Activated naive CD4-positive, alpha-beta T cell treated with anti-CD3 and anti-CD28 coated beads for 36 hours (primary cell): ENCODE measurements around the gene CHPF. TPM values are rescaled to one million over a fixed set of nuclear protein-coding genes. Genes with fewer than 3 reads are reported as not detected.

Experiments used
- CTCF ChIA-PET: fragments of 350-600 bp; sonication (Branson Sonifier 250); formaldehyde crosslinking; loops from one replicate; lab custom pipeline; 2021; ENCODE audit warnings: antibody characterized with exemption; lab: Charles Lee
- DNase-seq: peaks from one replicate; pipeline ENCODE4 v3.0.0-alpha.2; 2020
- H3K27ac Mint-ChIP-seq: one replicate; pipeline ENCODE4 v1.8.0; 2021; ENCODE audit warnings: mild to moderate bottlenecking, mixed read lengths
- H3K27me3 Mint-ChIP-seq: one replicate; pipeline ENCODE4 v1.8.0; 2021; ENCODE audit warnings: low read depth, mixed read lengths
- H3K36me3 Mint-ChIP-seq: one replicate; pipeline ENCODE4 v1.8.0; 2021; ENCODE audit warnings: low read depth, mixed read lengths
- H3K4me1 Mint-ChIP-seq: one replicate; pipeline ENCODE4 v1.8.0; 2021; ENCODE audit warnings: low read depth, mixed read lengths
- H3K4me3 Mint-ChIP-seq: one replicate; pipeline ENCODE4 v1.8.0; 2021; ENCODE audit warnings: mild to moderate bottlenecking, moderate library complexity, mixed read lengths
- H3K9me3 Mint-ChIP-seq: one replicate; pipeline ENCODE4 v1.8.0; 2021; ENCODE audit warnings: mixed read lengths
- intact Hi-C: fragments of 100-400 bp; cut with micrococcal nuclease; formaldehyde crosslinking; loops from one replicate; pipeline ENCODE4 v1.15.1; 2023
- total RNA-seq, 2 experiments: library from RNA; stranded (reverse); gene quantifications; one replicate each; pipeline ENCODE4 v1.2.3, GENCODE V29; 2021

The CHPF gene
- total RNA-seq, 2 experiments from 2014 or later = 8.5 to 9.0 TPM

DNA sequence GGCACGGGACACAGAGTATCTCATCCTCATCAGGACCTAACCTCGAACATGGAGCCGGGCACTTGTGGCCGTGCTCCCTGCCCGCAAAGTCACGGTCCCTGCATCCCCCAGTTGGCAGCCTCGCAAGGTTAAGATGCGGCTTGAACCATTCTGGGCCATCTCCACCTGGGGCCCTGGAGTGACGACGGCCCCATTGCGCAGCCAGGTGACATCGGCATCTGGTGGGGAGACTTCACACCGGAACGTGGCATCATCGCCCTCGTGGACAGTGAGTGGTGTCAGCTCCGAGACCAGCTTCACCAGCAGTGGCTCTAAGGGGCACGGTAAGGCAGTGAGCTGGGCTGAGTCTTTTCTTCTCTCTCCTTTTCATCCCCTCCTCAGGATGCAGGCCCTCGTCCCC, 12.8 kb upstream of the CHPF start:
- CTCF ChIA-PET = interaction anchor here (0.6 kb wide), 1 partner anchor 110 kb away, joined by 4 read pairs; no protein-coding TSS in a partner anchor
- Mint-ChIP-seq H3K27ac (no peak overlapping the region), H3K27me3 (peaks cover 23% of the 10 kb centered on the region), H3K4me1 (peaks cover 6% of the 10 kb centered on the region), H3K9me3 (no peaks in the 10 kb centered on the region), H3K36me3 (no peaks in the 10 kb centered on the region), H3K4me3 (no peak overlapping the region)
- intact Hi-C loops = no loop called here
- no peak for DNase-seq

DNA sequence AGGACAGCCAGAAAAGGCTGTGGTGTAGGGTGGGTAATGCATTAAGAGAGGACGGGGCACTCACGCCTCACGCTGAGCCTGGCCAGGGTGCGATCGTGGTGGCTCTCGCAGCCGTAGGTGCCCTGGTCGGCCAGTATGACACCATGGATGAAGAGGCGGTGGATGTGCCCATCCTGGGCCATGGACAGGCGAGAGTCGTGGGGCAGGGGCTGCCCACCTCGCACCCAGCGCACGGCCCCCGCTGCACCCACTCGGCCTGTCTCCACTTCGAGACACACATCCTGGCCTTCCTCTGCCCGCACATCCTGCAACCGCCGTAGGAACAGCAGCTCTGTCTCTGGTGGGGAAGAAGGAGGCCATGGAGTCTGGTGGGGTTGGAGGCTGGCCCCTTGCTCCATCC, 12.3 kb upstream of the CHPF start:
- intact Hi-C loops = no loop called here
- H3K4me3 Mint-ChIP-seq = no peak overlapping the region
- peaks cover 7% of the 10 kb centered on the region for H3K4me1 Mint-ChIP-seq
- H3K27ac Mint-ChIP-seq = no peak overlapping the region
- no peaks in the 10 kb centered on the region for H3K36me3 Mint-ChIP-seq
- peaks cover 25% of the 10 kb centered on the region for H3K27me3 Mint-ChIP-seq
- H3K9me3 Mint-ChIP-seq = no peaks in the 10 kb centered on the region
- DNase-seq = no peak
- CTCF ChIA-PET = interaction anchor here (0.6 kb wide), 1 partner anchor 109 kb away, joined by 4 read pairs; no protein-coding TSS in a partner anchor

GRCh38 chr2:219554350-219554749, 10.7 kb upstream of the CHPF start:
- CTCF ChIA-PET = interaction anchor here (4.2 kb wide), 1 partner anchor 12 kb away, joined by 28 read pairs; the partner anchor contains the start of genes CHPF and TMEM198
- DNase-seq = no peak
- peaks cover 30% of the 10 kb centered on the region for H3K27me3 Mint-ChIP-seq
- intact Hi-C loops = no loop called here
- H3K9me3 Mint-ChIP-seq = no peaks in the 10 kb centered on the region
- H3K36me3 Mint-ChIP-seq = no peaks in the 10 kb centered on the region
- peaks cover 8% of the 10 kb centered on the region for H3K4me1 Mint-ChIP-seq
- no peak overlapping the region for H3K27ac Mint-ChIP-seq
- no peak overlapping the region for H3K4me3 Mint-ChIP-seq

GRCh38 chr2:219553463-219553963, 9.9 kb upstream of the CHPF start:
- H3K27me3 Mint-ChIP-seq = peaks cover 31% of the 10 kb centered on the region
- peak overlapping the region; percentile 36 for H3K4me3 Mint-ChIP-seq
- DNase-seq = no peak
- H3K36me3 Mint-ChIP-seq = no peaks in the 10 kb centered on the region
- intact Hi-C loops = no loop called here
- no peaks in the 10 kb centered on the region for H3K9me3 Mint-ChIP-seq
- no peak overlapping the region for H3K27ac Mint-ChIP-seq
- CTCF ChIA-PET = interaction anchor here (0.6 to 4.2 kb wide), 4 partner anchors 9 to 133 kb away, joined by 3 to 28 read pairs (median 5); partner anchors contain the start of genes CHPF and TMEM198
- H3K4me1 Mint-ChIP-seq = peaks cover 8% of the 10 kb centered on the region

DNA sequence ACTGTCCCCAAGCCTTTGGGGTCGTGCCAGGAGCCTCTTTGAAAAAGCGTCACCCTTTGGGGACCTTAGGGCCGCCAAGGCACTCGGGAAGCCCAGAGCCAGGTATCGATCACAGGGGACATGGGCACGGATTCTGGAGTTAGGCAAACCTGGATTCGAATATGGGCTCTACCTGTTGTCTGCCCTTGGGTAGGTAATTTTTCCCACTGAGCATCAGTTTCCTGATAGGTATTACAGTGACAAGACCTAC, 9.5 kb upstream of the CHPF start:
- H3K9me3 Mint-ChIP-seq = no peaks in the 10 kb centered on the region
- no peak overlapping the region for H3K27ac Mint-ChIP-seq
- H3K36me3 Mint-ChIP-seq = no peaks in the 10 kb centered on the region
- no peak overlapping the region for H3K4me3 Mint-ChIP-seq
- peaks cover 8% of the 10 kb centered on the region for H3K4me1 Mint-ChIP-seq
- no peak for DNase-seq
- CTCF ChIA-PET = interaction anchor here (0.6 to 4.2 kb wide), 4 partner anchors 9 to 133 kb away, joined by 3 to 28 read pairs (median 5); partner anchors contain the start of genes CHPF and TMEM198
- intact Hi-C loops = no loop called here
- H3K27me3 Mint-ChIP-seq = peaks cover 31% of the 10 kb centered on the region

DNA sequence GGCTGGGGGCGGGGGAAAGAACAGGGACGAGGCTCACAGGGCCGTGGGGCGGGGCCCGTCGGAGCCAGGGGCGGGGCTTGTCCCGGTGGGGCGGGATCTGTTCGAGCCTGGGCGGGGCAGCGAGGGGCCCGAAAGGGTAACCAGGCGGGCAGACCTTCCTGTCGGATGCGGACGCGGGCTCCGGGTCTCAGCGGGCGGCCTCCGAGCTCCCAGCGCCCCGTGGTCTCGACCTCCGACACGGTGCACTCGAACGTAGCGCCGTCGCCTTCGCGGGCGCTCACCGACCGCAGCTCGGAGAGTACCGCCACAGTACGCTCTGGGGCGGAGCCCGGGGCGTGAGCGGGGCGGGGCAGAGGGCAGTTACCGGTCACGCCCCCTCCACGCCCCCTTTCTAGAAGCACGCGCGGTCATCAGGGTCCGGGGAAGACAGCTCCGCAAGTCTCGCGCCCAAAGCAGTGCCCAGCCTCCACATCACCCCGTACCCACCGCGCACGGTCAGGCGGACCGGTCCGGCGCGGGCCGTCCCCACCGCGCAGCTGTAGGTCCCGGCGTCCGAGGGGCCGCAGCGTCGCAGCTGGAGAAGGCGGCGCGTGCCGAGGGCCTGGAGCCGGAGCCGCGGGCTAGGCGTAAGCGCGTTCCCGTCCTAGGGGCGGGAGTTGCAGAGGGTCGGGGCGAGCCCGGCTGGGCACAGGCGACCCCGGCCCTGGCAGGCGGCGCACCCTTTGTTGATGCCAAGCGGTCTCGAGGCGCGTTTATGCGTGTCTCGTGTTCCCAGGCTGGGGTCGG, 9.0 kb upstream of the CHPF start:
- Mint-ChIP-seq H3K4me3 (peak overlapping the region; percentile 76), H3K27me3 (peaks cover 31% of the 10 kb centered on the region), H3K36me3 (no peaks in the 10 kb centered on the region), H3K9me3 (no peaks in the 10 kb centered on the region), H3K4me1 (peaks cover 8% of the 10 kb centered on the region), H3K27ac (no peak overlapping the region)
- CTCF ChIA-PET = interaction anchor here (0.6 to 4.2 kb wide), 3 partner anchors 10 to 134 kb away, joined by 3 to 28 read pairs (median 7); partner anchors contain the start of genes CHPF and TMEM198
- intact Hi-C loops = loop anchor here (1.0 kb wide), 4 partner anchors 9 to 164 kb away; partner anchors contain the start of genes CHPF, GMPPA and STK11IP
- DNase-seq = peak; percentile 82

DNA sequence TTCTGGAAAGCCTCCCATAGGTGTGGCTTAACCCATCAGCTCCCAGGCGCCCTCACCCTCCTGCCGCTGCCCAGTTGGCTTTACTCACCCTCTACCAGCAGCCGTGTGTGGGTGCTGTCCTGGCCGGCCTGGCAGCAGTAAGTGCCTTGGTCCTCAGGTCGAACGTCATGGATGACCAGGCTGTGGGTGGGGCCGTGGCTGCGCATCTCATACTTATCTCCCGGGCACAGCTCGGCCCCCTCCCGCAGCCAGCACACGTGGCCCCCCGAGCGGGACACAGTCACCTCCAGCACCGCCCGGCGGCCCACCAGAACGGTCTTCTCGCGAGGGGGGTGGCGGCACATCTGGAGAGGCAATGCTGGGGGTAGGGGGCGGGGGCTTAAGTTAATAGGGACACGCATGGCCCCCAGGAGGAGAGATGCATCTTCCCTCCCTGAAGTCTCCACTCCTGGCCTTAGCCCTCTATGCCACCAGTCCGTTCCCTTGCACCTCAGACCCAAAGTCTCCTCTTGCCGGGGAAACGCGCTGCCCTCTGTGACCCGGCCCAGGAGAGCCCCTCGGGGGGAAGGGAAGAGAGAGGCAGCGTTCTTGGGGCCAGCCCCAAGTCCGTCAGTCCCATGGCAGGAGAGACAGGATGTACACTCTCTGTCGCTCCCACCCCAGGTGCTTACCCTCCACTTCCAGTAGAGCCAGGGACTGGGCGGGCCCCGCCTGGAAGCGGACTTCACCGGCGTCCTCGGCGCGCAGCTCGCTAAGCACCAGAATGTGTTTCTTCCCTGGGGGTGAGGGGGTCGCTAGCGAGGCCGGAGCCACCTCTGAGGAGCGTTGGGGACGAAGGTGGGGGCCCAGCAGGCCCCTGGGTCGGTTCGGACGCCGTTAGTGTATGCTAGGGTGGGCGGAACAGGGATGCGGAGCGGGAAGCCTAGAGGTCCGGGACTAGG, 8.1 kb upstream of the CHPF start:
- Mint-ChIP-seq H3K36me3 (no peaks in the 10 kb centered on the region), H3K4me3 (peak overlapping the region; percentile 76), H3K4me1 (peaks cover 8% of the 10 kb centered on the region), H3K27me3 (peaks cover 36% of the 10 kb centered on the region), H3K27ac (no peak overlapping the region), H3K9me3 (no peaks in the 10 kb centered on the region)
- peak; percentile 72 for DNase-seq
- intact Hi-C loops = loop anchor here (1.0 kb wide), 4 partner anchors 8 to 163 kb away; partner anchors contain the start of genes CHPF, GMPPA and STK11IP
- CTCF ChIA-PET = interaction anchor here (0.8 to 4.2 kb wide), 4 partner anchors 8 to 11 kb away, joined by 3 to 28 read pairs (median 6); partner anchors contain the start of genes CHPF and TMEM198

DNA sequence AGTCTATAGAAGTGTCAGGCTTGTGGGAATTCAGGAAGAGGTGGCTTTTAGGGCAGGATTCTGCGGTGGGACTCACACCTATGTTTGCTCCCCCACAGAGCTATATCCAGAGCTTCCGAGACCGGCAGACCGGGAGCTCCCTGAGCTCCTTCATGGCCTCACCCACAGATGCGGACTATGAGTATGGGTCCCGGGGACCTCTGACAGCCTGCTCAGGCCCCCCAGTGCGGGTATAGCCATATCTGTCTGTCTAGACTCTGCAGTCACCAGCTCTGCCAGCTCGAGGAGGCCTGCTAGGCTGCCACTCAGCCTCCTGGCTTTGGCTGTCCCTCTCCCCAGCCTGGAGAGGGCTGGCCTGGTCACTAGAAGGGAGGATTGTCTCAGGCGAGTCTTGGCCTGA, 6.0 kb upstream of the CHPF start:
- CTCF ChIA-PET = interaction anchor here (0.8 to 2.3 kb wide), 4 partner anchors 9 to 92 kb away, joined by 3 to 8 read pairs (median 4); no protein-coding TSS in a partner anchor
- H3K27ac Mint-ChIP-seq = no peak overlapping the region
- H3K4me1 Mint-ChIP-seq = peaks cover 11% of the 10 kb centered on the region
- no peaks in the 10 kb centered on the region for H3K9me3 Mint-ChIP-seq
- H3K36me3 Mint-ChIP-seq = no peaks in the 10 kb centered on the region
- no peak for DNase-seq
- no peak overlapping the region for H3K4me3 Mint-ChIP-seq
- H3K27me3 Mint-ChIP-seq = peaks cover 34% of the 10 kb centered on the region
- intact Hi-C loops = no loop called here

DNA sequence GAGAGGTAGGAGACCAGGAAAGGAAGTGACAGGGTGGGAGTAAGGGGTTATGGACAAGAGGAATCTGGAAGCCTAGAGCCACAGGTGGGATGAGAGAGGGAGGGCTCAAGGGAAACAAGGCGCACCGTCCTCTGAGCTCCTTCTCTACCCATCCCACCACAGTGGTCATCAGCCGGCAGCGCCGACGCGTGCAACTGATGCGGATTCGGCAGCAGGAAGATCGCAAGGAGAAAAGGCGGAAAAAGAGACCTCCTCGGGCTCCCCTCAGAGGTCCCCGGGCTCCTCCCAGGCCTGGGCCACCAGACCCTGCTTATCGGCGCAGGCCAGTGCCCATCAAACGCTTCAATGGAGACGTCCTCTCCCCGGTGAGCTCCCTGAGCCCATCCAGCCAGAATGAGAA, 5.4 kb upstream of the CHPF start:
- Mint-ChIP-seq H3K27me3 (peaks cover 31% of the 10 kb centered on the region), H3K4me1 (peaks cover 15% of the 10 kb centered on the region), H3K36me3 (no peaks in the 10 kb centered on the region), H3K27ac (no peak overlapping the region), H3K4me3 (no peak overlapping the region), H3K9me3 (no peaks in the 10 kb centered on the region)
- DNase-seq = no peak
- CTCF ChIA-PET = interaction anchor here (0.6 to 2.3 kb wide), 5 partner anchors 8 to 117 kb away, joined by 3 to 8 read pairs (median 4); no protein-coding TSS in a partner anchor
- intact Hi-C loops = no loop called here

GRCh38 chr2:219547621-219548020, 4.0 kb upstream of the CHPF start:
- Mint-ChIP-seq H3K4me1 (peaks cover 15% of the 10 kb centered on the region), H3K9me3 (no peaks in the 10 kb centered on the region), H3K4me3 (no peak overlapping the region), H3K27me3 (peaks cover 22% of the 10 kb centered on the region), H3K36me3 (no peaks in the 10 kb centered on the region), H3K27ac (no peak overlapping the region)
- intact Hi-C loops = no loop called here
- no peak for DNase-seq
- CTCF ChIA-PET = no interaction called here

GRCh38 chr2:219545943-219546352, 2.3 kb upstream of the CHPF start:
- no peaks in the 10 kb centered on the region for H3K9me3 Mint-ChIP-seq
- peaks cover 21% of the 10 kb centered on the region for H3K4me1 Mint-ChIP-seq
- H3K27me3 Mint-ChIP-seq = peaks cover 14% of the 10 kb centered on the region
- peaks cover 1% of the 10 kb centered on the region for H3K36me3 Mint-ChIP-seq
- H3K27ac Mint-ChIP-seq = no peak overlapping the region
- no peak for DNase-seq
- H3K4me3 Mint-ChIP-seq = no peak overlapping the region
- CTCF ChIA-PET = interaction anchor here (1.0 to 1.3 kb wide), 2 partner anchors 14 to 16 kb away, joined by 4 to 9 read pairs; no protein-coding TSS in a partner anchor
- intact Hi-C loops = no loop called here
